GM23248 (cell line): ENCODE measurements around the gene TLE3.

ENCODE experiments used
- EZH2 ChIP-seq: fragments of 200-600 bp; sonication (generic); IDR thresholded peaks from 2 replicates; pipeline ENCODE4 v1.6.1; 2018; ENCODE audit warnings: antibody characterized with exemption, mild to moderate bottlenecking; ENCODE audit not compliant: insufficient read depth, poor library complexity, severe bottlenecking
- EZH2phosphoT487 ChIP-seq: fragments of 200-600 bp; sonication (generic); IDR thresholded peaks from 2 replicates; pipeline ENCODE4 v1.6.1; 2018; ENCODE audit warnings: antibody characterized with exemption, moderate library complexity, mild to moderate bottlenecking, low read depth; ENCODE audit not compliant: insufficient read depth

GRCh38 chr15:70048578-70049514 lies 48.9 kb downstream of the TLE3 start:
- TF ChIP-seq EZH2 (no peak), EZH2phosphoT487 (no peak)
